HG02588 (cell line): ENCODE data around the gene GLIS1.

Experiments used
- ATAC-seq: cut with Tn5 transposase; IDR thresholded peaks from one replicate; pipeline ENCODE4 v1.9.1; 2021; ENCODE audit warnings: mild to moderate bottlenecking, moderate library complexity; ENCODE audit not compliant: unreplicated experiment

GLIS1 gene

DNA sequence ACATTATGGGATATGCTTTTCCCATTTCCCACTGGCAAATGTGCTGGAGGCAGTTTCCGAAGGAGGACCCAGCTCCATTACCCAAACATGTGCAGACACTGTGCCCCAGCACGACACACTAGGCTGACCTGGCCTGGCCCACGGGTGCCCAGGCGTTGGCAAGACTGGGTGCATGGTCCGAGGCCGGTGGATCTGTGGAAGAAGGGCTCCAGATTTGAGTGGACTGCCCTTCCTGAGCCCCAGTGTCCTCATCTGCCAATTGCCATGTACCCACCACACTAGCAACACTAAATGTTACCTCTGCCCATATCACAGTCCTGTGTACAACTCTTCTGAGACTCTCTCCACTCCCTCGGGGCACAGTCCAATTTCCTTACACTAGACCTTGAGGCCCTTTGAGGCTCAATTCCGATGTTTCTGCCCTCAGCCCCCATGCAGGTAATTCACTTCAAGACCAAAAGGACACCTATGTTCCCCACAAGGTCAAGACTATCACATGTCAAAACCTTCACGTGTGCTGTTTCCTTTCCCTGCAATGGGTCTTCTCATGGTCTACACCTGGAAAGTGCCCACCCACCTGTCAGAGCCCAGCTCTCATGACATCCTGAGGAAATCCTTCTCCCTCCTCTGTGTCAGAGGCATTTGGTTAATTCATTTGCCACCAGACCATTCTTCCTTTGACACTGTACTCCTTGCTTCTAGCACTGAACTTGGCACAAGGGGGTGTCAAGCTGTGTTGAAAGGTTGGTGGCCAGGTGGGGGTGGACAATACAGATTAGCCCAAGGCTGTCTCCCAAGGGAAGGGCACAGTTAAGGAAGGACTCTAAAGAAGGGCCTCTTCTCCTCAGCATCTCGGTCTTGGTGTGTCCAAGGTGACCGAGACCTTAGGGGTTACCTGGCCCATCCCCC lies 154.8 kb downstream of the GLIS1 start:
- ATAC-seq: no peak

DNA sequence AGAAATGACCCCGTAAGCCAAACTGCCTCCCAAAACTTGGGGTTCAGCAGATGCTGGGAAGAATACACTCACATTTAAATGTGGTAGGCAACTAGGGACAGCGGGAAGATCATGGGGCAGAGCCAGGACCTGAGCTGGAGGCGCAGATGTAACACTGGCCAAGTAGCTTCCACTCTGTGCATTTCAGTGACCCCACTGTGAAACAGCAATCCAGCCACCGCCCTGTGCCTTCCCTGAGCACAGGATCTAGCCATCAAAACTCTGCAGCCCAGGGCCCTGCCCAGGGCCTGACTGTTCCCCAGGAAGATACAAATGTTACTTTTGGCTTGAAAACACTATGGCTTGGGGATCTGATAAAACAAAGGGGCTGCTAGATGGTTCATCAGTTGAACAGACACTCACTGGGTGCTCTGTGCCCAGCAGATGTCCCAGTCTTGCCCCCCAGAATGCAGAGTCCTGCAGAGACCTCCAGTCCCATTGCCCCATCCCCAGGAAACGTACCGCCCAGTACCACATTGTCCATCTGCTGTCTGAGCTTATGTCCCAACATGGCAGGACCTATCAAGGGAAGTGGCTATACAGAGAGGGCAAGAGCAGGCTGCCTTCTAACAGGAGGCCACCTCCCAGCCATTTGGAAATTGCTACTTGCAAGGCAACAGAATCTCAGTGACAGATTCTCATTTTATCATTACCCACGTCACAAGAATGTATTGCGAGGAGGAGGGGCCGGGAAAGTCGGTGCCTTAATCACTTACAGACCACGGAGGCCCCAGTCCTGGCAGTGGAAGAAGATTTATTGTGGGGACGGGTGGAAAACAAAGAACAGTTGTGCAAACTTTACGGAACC lies 155.7 kb downstream of the GLIS1 start:
- ATAC-seq: no peak

DNA sequence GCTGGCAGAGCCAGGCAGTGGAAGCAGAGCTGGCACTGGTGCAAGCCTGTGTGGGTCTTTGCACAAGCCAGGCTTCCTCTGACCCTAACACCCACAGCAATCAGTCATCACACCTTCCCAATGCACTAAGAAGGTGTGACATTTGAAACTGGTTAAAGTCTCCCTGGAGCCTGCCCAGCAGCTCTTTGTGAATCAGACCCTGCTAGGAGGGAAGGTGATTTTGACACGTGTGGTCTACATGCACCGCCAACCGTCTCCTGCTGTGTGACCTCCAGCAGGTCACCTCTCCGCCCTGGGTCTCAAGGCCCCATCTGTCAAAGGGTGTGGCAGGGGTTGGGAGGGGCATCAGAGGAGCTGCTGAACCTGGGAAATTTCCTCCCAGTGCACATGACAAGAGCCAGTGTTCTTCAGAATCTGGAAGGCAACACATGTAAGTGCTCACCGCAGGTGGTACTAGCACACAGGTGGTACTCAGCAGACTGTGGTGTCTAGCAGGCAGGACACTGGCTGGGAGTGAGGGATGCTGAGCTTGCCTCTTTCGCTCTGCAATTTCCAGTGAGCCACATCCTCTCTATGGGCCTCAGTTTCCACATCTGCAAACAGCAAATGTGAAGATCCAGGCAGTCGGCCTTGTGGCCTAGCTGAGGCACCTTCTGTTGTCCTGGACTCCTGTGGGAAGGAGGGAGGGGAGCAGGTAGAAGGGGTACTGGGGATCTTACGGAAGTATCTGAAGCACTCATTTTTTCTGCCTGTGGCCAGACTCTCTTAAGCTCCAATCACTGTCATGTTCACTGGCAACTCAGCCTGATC lies 156.5 kb downstream of the GLIS1 start:
- no peak for ATAC-seq

DNA sequence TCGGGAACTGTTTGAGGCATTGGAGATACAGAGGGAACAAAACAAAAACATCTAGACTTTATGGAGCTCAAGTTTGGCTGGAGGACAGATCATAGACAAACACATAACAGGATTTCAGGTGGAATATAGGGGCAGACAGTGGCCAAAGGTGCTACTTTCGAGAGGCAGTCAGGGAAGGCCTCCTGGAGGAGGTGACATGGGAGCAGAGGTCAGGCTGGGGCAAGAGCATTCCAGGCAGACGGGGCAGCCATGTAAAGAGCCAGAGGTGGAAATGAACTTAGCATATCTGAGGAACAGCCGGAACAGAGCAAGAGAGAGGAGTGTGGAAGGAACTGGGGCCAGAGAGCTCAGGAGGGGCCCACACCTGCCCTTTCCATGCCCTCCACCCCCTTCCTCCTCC lies 157.5 kb downstream of the GLIS1 start:
- ATAC-seq: no peak

DNA sequence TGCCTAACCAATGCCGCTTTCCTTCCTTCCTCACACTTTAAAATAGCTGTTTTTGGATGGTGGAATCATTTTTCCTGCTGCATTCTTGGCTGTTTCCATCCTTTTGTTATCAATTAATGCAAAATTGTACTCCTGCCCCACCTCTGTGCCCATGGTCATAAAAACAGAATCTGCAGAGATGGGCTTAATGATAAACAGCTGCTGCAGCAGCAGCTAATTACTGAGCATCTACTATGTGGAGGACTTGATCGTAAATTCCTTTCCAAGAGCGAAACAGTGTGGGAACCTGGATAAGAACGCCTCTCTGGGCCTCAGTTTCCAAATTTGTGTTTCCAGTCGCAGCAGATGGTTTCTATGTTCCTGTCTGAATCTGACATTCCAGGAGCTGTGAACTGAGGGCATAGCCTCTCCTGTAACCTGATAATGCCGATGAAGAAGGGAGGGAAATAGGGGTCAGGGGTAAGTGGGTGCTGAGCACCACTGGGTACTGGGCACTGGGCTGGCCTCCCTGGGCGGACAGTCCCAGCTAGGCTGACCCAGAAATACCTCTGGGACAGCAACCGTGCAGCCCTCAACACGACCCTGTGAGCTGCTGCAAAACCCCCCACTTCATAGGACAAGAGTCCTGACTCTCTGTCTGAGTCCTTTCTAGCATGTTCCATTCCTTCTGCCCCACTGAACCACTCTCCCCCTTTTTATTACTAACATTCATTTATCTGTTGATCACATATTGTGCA lies 158.1 kb downstream of the GLIS1 start:
- no peak for ATAC-seq

DNA sequence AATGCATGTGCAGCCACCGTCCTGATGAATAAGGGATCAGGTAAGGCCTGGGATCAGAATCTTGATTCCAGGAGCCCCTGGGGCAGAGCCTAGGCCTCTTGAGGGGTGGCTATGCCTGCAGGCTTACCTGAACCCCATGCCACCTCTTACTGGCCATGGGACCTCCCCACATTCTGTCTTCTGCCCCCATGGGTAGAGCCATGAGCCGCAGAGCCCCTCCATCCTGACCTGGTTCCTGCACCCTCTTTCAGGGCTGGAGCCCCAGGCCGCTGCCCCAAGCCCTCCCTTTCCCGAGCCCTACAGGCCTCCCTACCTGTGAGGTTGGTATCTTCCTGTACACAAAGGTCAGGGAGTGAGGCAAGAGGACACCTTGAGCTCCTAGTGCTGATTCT lies 159.0 kb downstream of the GLIS1 start:
- ATAC-seq: no peak

DNA sequence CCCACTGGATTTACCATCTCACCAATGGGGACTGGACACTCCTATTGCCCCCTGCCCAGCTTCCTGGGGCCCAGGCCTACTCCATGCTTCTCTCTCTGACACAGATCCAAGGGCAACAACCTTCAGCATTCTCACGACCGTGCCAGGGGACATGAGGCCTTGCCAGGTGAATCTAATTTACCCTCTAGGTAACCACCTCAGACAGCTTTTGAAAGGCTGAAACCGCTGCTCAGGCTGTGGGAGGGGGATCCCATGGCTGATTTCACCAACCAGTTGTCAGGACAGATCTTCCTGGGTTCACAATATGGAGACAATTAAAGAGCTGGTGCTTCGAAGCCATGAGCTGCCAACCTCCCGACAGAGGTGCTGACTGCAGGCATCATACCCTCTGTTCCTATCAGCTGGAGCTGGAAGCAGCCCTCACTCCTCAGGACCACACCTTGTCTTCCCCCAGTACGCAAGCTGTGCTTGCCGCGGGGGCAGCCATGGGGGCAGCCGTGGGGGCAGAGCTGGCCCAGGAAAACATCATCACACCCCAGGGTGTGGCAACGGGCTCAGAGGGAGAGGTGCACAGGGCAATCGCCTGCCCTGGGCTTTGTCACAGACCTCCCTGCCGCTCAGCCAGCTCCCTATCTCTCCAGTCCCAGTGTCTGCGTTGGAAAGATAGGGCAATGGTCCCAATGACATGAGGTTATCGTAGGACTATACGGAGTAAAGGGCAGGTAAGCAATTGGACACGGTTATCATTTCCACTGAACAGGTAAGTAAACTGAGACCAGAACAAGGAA lies 159.5 kb downstream of the GLIS1 start:
- ATAC-seq: no peak

DNA sequence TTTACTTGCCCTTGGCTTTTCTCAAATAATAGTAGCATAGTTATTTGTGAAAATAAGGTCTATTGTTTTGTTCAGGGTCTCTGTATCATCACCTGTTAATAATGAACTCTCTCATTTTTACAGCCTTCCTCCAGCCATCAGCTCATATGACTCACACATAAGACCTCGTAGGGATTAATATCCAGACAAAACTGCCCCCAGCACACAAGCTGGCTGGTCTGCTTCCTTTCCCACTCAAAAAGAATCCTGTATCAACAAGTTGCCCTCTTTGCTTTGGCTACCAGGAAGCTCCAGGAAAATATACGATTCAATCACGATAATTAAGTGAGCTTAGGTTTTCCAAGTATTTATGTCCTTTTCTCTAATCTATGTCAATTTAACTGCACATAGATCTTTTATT lies 160.6 kb downstream of the GLIS1 start:
- no peak for ATAC-seq

DNA sequence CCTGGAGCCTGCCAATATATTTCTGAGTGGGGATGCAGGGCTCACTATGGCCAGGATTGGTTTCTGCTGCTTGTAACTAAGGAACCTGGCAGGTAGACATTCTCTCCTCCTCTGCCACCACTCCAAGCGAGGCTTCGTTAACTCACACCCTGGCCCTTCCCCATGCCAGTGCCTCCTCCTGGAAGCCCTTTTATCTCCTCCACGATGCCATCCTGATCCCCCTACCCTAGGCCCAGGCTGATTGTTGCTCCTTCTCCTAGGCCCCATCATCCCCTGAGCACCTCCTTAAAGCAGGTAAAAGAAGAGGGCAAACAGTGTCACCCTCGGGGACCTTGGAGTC lies 161.2 kb downstream of the GLIS1 start:
- no peak for ATAC-seq

DNA sequence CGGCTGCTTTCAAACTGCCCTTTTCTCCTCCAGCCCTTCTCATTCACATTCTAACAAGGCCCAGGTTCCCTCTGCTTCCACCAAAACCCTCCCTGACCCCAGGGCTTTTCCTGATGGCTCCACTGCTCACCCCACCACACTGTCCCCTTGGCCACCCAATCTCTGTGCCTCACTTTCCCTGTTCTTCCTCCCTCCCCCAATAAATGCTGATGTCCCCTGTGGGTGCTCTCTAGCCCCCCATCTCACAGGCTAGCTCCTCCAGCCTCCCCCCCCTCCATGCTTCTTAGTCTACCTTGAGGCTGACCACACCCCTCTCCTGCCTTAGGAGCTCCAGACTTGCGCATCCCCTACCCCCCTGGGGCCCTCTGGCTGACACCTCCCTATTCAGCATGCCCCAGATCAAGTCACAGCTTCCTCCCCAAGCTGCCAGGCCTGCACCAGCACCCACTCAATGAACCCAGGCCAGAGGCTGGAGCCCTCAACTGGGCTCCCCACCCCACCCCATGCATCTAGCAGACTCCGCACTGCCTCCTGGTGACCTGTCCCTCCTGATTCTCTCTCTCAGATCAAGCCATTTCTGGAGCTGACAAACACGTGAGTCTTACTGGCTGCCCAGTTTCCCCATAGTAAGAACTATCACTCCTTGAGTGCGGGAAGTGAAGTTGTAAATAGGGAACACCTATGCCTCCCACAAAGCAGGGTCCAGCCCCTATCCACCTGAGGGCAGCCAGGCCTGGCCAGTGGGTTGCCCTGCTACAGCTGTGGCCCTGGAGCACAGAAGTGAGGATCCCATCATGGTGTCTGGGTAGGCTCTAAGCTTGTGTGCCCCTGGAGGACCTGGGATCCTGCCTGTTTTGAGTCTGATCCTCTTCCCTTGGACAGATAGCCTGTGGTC lies 161.9 kb downstream of the GLIS1 start:
- no peak for ATAC-seq

DNA sequence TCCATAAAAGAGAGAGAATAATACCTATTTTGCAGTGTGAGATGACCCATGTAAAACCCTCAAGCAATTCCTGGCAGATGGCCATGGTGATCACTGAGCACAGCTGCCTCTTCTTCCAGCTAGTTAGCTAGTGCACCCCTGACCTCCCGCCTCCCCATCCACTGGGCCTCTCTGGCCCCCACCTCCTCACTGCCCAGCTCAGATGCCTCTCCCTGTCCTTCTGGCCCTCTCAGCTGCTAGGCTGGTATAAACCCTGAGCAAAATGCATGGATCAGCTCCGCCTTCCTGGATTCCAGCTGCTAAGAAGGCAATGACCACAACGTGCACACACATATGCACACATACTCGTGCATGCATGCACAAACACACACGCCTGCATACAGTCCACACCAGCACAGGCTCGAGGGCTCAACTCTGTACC lies 162.6 kb downstream of the GLIS1 start:
- no peak for ATAC-seq

DNA sequence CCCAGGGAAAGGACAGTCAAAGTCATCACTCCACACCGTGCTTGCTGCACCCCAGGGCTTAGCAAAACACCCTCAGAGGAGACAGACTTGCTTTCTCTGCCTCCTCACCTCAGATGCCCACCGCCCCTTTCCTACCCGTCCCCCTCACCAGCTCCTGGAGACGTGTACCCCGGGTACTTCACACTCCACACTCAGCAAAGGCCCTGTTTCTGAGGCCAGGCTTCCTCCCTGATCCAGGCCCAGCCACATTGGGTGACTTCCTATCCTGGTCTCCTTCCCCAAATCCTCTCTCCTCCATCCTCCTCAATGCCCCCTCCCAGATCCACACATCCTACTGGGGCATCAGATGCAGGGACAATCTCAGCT lies 163.0 kb downstream of the GLIS1 start:
- ATAC-seq: no peak

DNA sequence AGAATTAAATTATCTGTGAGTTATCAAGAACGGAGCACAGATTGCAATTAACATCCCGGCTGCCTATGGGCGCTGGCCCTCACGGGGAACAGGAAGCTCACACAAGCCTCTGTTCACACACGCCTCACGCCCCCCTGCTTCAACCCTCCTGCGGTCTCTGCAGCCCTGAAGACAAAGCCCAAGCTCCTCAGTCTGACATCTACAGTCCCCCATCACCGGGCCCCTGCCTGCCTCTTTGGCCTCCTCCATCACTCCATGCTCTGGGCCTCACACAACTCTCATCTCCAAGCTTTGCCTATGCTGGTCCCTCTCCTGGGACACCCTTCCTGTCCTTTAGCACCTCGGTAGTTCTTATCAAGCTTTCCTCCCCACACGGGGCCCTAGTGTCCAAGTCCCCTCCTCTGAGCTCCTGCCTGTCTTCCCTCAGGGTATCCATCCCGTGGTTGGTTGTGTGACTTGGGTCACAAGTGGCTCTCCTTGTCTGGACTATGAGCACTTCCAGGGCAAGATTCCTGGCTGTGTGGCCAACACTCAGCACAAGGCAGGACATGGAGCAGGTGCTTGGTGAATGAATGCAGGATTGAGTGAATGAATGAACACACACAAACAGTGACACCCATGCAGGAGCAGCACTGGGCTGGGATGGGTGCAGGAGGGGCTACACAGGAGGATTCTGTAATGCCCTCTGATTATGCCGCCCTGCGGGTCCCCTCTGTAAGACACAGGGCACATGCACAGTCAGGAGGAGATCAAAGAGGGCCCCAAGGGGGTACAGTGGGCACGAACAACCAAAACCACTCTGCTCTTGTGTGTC lies 163.6 kb downstream of the GLIS1 start:
- no peak for ATAC-seq

DNA sequence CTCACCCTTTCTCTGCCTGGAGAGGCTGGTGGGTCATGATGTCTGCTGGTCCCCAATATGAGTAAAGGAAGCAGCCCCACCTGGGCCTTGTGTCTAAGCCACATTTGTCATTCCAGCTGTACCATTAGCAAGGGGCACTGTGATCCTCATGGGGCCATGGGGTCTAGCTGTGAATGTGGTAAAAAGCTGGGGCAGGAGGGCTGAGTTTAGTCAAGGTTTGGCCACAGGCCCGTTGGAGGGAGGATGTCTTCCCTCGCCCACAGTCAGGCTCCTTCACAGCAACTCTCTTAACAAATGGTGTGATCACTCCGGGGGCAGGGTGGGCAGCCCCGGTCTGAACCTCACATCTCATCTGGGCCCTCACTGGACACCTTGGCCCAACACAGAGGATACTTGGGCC lies 164.3 kb downstream of the GLIS1 start:
- ATAC-seq: no peak

DNA sequence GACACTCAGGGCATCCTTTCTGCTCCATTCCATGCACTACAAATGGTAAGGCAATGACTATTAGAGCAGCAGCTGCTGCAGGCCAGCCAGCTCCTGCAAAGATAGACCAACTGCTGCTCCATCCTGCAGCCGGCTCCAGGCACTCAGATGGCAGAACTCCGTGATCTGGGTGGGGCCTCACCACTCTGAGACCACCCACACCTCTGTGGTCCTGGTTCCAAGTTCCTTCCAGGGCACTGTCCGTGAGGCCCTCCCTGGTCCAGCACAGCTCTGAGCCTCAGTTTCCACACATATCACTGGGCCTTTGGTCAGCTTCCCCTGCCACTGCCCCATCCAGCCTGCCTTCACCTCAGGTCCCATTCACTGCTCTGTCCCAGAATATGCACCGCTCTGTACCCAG lies 165.0 kb downstream of the GLIS1 start:
- ATAC-seq: no peak

DNA sequence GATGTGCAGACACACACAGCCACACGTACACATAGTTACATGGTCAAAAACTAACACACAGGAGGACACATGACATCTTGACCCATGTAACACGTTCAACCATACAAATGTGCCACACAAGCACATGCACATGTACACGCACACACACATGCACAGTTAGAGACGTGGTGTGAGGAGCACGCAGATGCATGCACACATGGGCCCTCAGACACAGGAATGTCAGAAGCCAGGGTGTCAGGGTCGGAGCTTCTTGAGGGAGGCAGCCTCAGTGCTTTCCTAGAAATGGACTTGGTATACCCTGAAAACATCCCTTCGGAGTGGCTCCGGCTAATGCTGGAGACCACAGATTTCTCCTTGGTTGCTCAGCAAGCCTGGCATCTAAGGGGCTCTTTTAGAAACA lies 165.4 kb downstream of the GLIS1 start:
- no peak for ATAC-seq

DNA sequence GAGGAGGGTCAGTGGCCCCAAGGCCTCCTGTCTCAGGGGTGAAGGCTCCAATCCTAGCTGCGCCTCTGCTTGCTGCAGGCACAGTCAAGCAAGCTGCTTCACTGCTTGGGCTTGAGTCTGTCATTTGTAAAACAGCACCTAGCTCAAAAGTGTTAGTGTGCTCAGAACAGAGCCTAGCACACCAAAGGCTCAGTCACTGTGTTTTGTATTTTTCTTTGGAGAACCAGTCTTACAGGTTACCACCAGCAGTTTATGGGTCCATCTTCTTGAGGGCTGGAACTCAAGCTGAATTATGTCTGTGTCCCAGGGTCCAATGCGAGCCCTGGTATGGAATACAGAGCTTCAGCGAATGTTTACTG lies 166.2 kb downstream of the GLIS1 start:
- ATAC-seq: no peak
